ENCODE results near the gene CDKAL1. TPM values are rescaled to one million over a fixed set of nuclear protein-coding genes. Genes with fewer than 3 reads are reported as not detected.
"Not testable (repeated sequence)": the region's sequence is repeated elsewhere in the genome, so short reads cannot be mapped to it uniquely, and the experiment has no call there.

Gene CDKAL1
- total and polyA plus RNA-seq, 10 of the 15 experiments (the other 5 are each of a cell fraction or from before 2014, with no cell fraction given), result 10.7 to 26.9 (median 17.3) TPM

DNA sequence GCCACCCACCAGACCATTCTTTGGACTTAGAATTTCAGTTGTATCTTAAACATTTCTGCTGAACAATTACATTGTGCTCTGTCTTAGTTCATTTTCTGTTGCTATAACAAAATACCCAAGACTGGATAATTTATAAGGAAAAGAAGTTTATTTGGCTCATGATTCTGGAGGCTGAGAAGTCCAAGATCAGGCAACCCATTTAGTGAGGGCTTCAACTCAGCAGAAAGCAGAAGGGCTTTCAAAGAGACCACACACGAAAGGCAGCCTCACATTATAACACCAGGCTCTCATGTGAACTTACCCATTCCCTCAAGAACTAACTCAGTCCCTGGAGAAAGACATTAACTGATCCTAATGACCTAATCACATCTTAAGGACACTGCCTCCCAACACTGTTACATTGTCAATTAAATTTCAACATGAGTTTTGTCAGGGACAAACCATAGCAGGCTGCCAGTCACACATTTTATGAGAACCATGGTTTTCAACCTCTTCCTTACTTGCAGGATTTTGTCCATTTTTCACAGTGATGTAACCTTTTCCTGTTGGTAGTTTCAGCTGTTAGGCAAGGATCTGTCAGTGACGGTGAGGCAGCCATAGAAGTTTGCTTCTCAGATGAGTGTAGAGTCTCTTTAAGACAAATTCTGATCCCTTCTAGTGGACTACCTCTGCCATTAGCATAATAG, 659.7 kb downstream of the CDKAL1 start:
- no peak overlapping the region for H3K4me3 ChIP-seq
- H3K27me3 ChIP-seq (replicated peaks in 1 of 2; ENCODE audit: control insufficient read depth in 2 of 2, insufficient read depth in 2 of 2, low read length in 1 of 2), result no peaks in the 10 kb centered on the region
- ATAC-seq (no peak), DNase-seq (ENCODE audit: low read depth, low spot score) (no peak), FAIRE-seq (no peak)
- H3K4me1 ChIP-seq (ENCODE audit: control insufficient read depth, insufficient read depth, low read length), result peaks cover 28% of the 10 kb centered on the region
- no peak overlapping the region for H3K27ac ChIP-seq (ENCODE audit: control insufficient read depth, insufficient read depth)
- H3K9ac ChIP-seq (ENCODE audit: control insufficient read depth, insufficient read depth, low read length), result no peak overlapping the region
- in situ Hi-C loops (cut with MboI), result loop anchor here (25.0 kb wide), 1 partner anchor 393 kb away; the partner anchor contains the start of gene SOX4
- ChIA-PET CTCF (interaction anchor here (1.1 kb wide), 1 partner anchor 14 kb away, joined by 3 read pairs; no protein-coding TSS in a partner anchor), RAD21 (ENCODE audit: unreplicated experiment) (interaction anchor here (1.4 kb wide), 1 partner anchor 26 kb away, joined by 9 read pairs; no protein-coding TSS in a partner anchor), SMC1A (ENCODE audit: uncharacterized antibody, unreplicated experiment) (no interaction called here), POLR2A (no interaction called here)
- H3K79me2 ChIP-seq (ENCODE audit: control insufficient read depth, insufficient read depth, low read length), result no peaks in the 10 kb centered on the region
- no peaks in the 10 kb centered on the region for H3K36me3 ChIP-seq (ENCODE audit: control insufficient read depth in 2 of 2, insufficient read depth in 2 of 2, low read length in 1 of 2)
- TF ChIP-seq ZBED1 (IDR thresholded peaks at IDR 0.05; ENCODE audit: borderline replicate concordance) (no peak), BACH1 (IDR thresholded peaks at IDR 0.05; ENCODE audit: borderline replicate concordance) (no peak), EZH2 (IDR thresholded peaks at IDR 0.05; ENCODE audit: borderline replicate concordance, control insufficient read depth, low read depth, low read length) (no peak), ZBTB33 (IDR thresholded peaks at IDR 0.05) (no peak), RELA (IDR thresholded peaks at IDR 0.05; ENCODE audit: borderline replicate concordance, partially characterized antibody) (no peak), MYB (IDR thresholded peaks at IDR 0.05; ENCODE audit: borderline replicate concordance, low read depth, low read length) (no peak), TCF3 (IDR thresholded peaks at IDR 0.05; ENCODE audit: borderline replicate concordance, insufficient read depth, low read depth, low read length) (no peak), MEF2A (IDR thresholded peaks at IDR 0.05; ENCODE audit: insufficient read depth, low read depth, low read length) (no peak), ZZZ3 (IDR thresholded peaks at IDR 0.05; ENCODE audit: control insufficient read depth, insufficient read length, low read depth) (no peak)
- TF ChIP-seq, protein P1, sequence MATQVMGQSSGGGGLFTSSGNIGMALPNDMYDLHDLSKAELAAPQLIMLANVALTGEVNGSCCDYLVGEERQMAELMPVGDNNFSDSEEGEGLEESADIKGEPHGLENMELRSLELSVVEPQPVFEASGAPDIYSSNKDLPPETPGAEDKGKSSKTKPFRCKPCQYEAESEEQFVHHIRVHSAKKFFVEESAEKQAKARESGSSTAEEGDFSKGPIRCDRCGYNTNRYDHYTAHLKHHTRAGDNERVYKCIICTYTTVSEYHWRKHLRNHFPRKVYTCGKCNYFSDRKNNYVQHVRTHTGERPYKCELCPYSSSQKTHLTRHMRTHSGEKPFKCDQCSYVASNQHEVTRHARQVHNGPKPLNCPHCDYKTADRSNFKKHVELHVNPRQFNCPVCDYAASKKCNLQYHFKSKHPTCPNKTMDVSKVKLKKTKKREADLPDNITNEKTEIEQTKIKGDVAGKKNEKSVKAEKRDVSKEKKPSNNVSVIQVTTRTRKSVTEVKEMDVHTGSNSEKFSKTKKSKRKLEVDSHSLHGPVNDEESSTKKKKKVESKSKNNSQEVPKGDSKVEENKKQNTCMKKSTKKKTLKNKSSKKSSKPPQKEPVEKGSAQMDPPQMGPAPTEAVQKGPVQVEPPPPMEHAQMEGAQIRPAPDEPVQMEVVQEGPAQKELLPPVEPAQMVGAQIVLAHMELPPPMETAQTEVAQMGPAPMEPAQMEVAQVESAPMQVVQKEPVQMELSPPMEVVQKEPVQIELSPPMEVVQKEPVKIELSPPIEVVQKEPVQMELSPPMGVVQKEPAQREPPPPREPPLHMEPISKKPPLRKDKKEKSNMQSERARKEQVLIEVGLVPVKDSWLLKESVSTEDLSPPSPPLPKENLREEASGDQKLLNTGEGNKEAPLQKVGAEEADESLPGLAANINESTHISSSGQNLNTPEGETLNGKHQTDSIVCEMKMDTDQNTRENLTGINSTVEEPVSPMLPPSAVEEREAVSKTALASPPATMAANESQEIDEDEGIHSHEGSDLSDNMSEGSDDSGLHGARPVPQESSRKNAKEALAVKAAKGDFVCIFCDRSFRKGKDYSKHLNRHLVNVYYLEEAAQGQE (IDR thresholded peaks at IDR 0.05; ENCODE audit: low read depth, low read length), result no peak
- WGBS (ENCODE audit: insufficient coverage, insufficient replicate concordance, low lambda C conversion rate, missing lambda C conversion rate), result 80% methylated on average over 2 of the region's 2 CpGs
- no peak overlapping the region for H2AFZ ChIP-seq (ENCODE audit: control insufficient read depth, low read depth, low read length)
- peaks cover 6% of the 10 kb centered on the region; the same call in 2 of the 3 replicates for H3K9me3 ChIP-seq (replicated peaks; ENCODE audit: control insufficient read depth, insufficient read depth, low read length)
- H4K20me1 ChIP-seq (ENCODE audit: control insufficient read depth, insufficient read depth), result no peaks in the 10 kb centered on the region
- intact Hi-C loops (cut with micrococcal nuclease; ENCODE audit: unreplicated experiment), result no loop called here
- H3K4me2 ChIP-seq (ENCODE audit: control insufficient read depth, insufficient read depth), result no peak overlapping the region
- BruUV-seq (replicated peaks), result no TSS peak

DNA sequence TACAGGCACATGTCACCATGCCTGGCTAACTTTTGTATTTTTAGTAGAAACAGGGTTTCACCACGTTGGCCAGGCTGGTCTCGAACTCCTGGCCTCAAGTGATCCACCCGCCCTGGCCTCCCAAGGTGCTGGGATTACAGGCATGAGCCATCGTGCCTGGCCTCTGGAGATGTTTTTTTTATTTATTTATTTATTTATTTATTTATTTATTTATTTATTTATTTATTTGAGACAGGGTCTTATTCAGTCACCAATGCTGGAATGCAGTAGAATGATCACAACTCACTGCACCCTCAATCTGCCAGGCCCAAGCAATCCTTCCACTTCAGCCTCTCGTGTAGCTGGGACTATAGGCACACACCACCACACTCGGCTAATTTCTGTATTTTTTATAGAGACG, 661.0 kb downstream of the CDKAL1 start:
- intact Hi-C loops (cut with micrococcal nuclease; ENCODE audit: unreplicated experiment); ATAC-seq; H3K9ac ChIP-seq (ENCODE audit: control insufficient read depth, insufficient read depth, low read length); H3K79me2 ChIP-seq (ENCODE audit: control insufficient read depth, insufficient read depth, low read length); POLR2A ChIA-PET; H3K27me3 ChIP-seq (replicated peaks in 1 of 2; ENCODE audit: control insufficient read depth in 2 of 2, insufficient read depth in 2 of 2, low read length in 1 of 2); FAIRE-seq; SMC1A ChIA-PET (ENCODE audit: uncharacterized antibody, unreplicated experiment); H3K4me3 ChIP-seq; H3K9me3 ChIP-seq (replicated peaks; ENCODE audit: control insufficient read depth, insufficient read depth, low read length); H3K4me2 ChIP-seq (ENCODE audit: control insufficient read depth, insufficient read depth); H3K36me3 ChIP-seq (ENCODE audit: control insufficient read depth in 2 of 2, insufficient read depth in 2 of 2, low read length in 1 of 2); H4K20me1 ChIP-seq (ENCODE audit: control insufficient read depth, insufficient read depth); H2AFZ ChIP-seq (ENCODE audit: control insufficient read depth, low read depth, low read length); H3K27ac ChIP-seq (ENCODE audit: control insufficient read depth, insufficient read depth); DNase-seq (ENCODE audit: low read depth, low spot score); BruUV-seq (replicated peaks): not testable (repeated sequence)
- peaks cover 27% of the 10 kb centered on the region for H3K4me1 ChIP-seq (ENCODE audit: control insufficient read depth, insufficient read depth, low read length)
- 85% methylated on average over 7 of the region's 7 CpGs for WGBS (ENCODE audit: insufficient coverage, insufficient replicate concordance, low lambda C conversion rate, missing lambda C conversion rate)
- ChIA-PET RAD21 (ENCODE audit: unreplicated experiment) (interaction anchor here (1.4 kb wide), 1 partner anchor 243 kb away, joined by 3 read pairs; no protein-coding TSS in a partner anchor), CTCF (interaction anchor here (0.7 kb wide), 1 partner anchor 394 kb away, joined by 4 read pairs; no protein-coding TSS in a partner anchor)
- in situ Hi-C loops (cut with MboI), result loop anchor here (25.0 kb wide), 1 partner anchor 392 kb away; the partner anchor contains the start of gene SOX4
